Activated CD4-positive, alpha-beta T cell treated with anti-CD3 and anti-CD28 coated beads, Interleukin-2, amount 50 U/mL, for 48 hours (primary cell): ENCODE measurements around the gene ZCCHC24.
A peak's percentile ranks its signal among the peaks of the same experiment; 100 is the strongest.

Source experiments
- DNase-seq, 2 experiments: peaks; one replicate each; pipeline ENCODE4 v3.0.0-alpha.2; 2020

The ZCCHC24 gene

DNA sequence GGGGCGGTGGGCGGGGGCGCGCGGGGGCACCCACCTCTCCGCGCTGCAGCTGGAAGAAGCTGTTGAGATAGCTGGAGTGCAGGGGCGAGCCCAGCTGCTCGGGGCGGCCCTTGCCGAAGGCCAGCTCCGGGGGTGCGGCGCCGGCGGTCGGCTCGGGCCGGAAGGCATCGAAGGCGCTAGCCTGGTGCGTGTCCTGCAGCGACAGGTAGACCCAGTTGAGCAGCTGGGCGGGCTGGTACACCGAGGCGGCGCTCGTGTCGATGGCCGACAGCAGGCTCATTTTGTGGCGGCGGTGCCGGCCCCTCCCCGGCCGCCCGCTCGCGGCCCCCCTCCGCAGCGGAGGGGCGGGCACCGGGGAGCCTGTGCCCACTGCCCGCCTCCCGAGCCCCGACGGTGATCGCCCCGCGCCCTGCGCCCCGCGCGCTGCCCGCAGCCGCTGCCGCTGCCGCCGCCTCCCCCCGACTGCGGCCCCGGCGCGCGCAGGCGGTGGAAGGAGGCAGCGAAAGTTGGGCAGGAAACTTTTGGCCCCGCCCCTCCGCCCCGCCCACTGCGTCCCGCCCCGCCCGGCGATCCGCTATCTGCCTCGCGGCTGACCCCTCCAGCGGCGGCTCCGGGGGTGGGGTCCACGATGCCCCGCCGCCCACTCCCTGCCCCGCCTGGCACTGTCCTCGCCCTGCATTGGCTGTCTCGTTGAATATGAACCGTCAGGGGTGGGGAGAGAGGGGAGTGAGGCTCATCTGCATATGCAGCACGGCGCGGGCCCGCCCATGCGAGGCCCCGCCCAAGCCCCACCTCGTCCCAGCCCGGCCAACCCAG is at the start of gene ZCCHC24:
TSS of gene ZCCHC24 (minus strand) at position 464 of the 816 bp plus-strand sequence. CDS start at position 280, 184 bp downstream.
- DNase-seq: peak; percentile 92 to 93

DNA sequence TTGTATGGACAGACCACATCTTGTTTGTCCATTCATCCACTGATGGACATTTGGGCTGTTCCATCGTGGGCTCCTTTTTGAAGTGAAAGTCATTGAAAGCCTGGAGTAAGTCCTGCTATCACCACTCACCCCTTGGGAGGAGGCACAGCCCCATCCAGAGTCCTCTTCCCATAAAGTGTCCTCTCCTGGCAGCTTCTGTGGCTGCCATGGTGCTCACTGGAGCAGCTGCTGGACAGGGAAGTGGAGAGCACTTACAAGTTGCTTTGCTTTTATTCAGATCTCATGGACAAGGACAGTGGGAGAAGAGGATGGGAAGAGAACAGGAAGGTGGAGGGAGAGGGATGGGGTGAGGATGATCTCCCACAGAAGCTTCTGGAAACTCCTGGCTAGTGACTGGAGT is 48.4 kb upstream of the ZCCHC24 start:
- DNase-seq: no peak

DNA sequence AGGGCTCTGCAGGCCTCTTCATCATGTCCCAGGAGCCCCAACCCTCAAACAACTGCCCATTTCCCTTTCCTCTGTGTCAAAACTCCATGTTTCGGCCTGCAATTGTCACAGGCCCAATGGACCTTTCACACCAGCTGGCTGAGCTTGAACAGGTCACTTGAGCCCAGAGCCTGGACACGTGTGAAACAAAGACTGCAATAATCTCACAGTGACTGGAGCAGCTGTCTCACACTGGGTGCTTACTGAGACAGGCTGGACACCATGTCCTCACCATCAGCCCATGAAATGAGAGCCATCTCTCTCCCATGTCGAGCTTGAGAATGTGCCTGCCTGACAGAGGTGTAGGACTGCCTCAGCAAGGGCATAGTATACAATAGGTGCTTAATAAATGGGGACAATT is 47.4 kb upstream of the ZCCHC24 start:
- no peak for DNase-seq

DNA sequence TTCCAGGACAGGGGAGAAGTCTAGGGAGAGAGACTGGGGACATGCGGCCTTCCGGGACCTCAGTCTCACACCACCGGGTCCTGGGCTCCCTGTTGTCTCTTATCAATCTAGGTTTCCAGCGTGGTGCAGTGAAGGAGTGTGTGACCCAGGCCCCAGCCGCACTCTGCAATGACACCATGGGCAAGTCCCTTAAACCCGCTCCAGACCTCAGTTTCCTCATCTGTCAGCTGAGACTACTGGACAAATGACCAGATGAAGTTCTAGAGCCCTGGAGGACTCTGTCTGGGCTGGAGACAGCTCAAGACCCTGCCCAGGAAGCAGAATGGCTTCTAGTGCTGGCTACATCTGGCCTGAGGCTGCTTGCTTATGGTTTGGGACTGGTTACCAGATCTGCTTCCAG is 46.8 kb upstream of the ZCCHC24 start:
- DNase-seq: no peak

DNA sequence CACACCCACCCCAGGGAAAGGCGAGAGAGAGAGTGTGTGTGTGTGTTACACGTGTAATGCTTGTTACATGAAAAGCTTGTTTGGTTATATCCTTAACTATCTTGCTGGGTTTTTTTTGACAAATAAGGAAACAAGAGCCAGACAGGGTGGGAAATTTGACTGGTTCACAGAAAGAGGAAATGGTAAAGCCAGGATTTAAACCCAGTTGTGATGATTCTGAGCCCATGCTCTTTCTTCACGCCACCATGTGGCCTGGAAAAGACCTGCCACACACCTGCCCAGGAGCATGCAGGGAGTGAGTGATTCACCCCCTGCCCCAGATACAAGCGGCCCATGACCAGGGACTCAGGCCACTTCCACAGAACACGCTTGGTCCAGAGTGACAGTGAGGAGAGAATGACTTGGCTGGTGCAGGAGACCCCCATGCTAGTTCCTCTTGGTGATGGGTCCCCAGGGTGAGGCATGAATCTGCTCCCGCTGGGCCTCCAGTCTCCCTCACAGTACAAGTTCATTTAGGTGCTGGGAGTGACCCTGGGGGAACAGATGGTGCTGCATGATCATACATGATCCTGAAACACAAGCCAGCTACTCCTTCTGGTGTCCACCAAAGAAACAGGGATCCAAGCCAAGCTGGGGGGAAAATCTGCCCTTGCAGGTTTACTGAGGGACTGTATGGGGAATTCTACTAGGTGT is 45.9 kb upstream of the ZCCHC24 start:
- no peak for DNase-seq

DNA sequence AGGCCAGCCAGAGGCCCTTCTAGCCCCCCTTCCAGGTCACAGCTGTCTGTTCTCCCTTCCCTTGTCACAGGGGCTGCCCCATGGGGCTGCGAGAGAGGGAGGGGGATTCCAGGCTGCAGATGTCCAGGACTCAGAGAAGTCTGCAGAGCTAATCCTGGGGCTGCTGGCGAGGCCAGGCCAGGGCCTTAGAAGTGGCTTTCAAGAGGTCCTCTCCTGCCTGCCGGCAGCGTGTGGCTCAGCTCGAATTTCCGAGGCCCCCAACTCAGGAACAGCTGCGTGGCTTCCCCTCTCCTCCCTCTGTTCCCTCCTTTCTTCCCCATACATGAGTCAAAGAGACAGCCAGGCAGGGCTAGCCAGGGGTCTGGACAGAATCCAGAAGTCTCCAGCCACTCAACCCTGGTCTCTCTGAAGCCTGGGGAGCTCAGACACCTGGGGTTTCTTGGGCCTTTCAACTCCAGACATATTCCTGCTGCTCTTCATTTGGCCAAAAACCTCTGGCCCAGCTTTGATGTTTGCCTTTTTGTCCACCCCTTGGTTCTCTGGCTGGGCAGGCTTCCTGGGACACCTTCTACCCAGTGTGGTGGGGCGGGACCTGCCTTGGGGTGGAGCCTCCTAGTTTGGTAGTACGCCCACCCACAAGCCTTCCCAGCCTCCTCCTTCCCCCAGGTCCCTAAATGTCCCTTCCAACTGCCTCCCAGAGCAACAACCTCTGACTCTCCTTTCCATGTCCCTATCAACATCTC is 45.1 kb upstream of the ZCCHC24 start:
- DNase-seq: no peak

DNA sequence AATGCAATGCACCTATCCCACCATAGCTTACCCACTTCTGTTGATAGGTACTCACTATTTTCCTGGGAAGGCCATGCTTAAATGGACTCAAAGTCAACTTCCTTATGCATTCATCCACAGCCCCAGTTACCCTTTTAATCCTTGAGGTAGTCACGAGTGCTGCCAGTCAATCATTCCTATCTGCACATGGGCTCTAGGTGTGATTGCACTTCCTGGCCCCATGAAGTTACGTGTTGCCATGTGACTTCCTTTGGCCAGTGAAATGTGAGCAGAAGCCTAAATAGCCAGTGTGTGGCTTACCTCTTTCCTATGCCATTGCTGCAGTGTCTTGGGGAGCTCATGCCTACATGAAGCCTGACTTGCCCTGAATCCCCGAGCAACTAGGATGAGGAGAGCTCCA is 43.4 kb upstream of the ZCCHC24 start:
- no peak for DNase-seq

DNA sequence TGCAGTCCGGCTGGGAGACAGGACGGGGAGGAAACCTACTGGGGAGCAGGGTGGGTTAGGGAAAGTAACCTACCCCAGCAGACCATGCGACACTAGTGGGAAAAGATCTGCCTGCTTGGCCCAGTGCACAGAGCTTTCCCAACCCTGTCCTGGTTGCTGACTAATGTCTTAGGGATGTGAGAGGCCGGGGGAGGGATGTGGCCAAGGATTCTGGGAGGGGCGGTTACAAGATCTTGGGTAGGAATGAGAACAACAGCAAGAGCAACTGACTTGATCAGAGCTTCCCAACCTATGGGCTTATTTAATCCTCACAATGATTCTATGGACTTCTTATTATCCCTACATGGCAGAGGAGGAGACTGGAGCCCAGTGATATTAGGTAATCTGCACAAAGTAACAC is 42.9 kb upstream of the ZCCHC24 start:
- DNase-seq: no peak

DNA sequence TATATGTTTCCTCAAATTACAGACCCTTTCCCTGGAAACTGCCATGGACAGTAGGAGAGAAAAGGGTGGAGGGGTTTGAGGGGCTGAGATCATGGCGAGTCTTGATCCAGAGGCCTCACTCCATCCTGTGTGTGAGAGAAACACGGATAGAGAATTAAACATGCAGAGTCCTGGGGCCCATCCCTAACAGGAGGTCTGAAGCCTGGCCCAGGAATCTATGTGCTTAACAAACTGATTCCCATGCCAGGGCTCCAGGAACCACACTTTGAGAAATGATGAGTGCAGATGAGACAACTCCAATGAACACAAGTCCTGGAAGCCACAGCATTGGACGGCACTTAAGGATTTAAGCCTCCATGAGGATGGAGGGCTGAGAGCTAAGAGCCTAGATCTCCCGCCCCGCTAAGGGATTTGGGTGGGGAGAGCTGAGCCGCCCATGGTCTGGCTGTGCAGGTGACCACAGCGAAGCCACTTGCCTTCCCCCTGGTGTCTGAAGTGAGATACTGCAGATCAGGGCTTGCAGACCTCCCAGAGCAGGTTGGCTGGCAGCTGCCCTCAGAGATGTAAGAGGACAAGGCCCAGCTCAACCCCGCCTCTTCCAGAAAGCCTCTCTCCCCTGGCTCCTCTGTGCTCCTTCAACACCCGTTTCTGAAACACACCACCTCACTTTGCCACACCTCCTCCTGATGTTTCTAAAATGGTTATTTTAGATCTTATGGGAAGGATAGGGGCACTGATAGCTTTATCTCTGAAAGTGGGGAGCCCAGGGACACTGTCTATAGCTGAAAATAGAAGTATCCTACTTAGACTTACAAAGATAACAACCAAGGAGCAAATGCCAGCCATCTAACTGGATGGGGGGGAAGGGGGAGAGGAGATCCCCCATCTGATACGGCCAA is 42.1 kb upstream of the ZCCHC24 start:
- DNase-seq: peak; percentile 26 to 33

DNA sequence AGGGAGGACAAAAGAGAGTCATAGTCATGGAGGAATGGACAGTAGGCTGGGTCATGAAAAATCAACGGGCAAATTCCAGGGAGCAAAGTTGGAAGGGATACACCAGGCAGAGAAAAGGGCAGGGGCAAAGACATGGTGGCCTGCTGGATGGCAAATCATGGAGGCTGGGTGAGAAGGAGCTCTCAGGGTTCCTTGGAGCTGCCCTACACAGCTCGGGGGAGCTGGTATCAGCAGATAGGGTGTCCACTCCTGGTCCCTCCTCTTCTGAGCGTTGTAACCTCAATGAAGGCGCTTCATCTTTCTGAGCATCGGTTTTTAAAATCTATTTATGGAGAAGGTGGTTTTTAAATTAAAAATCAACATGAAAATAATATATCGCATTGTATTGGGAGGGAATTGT is 39.1 kb upstream of the ZCCHC24 start:
- no peak for DNase-seq

DNA sequence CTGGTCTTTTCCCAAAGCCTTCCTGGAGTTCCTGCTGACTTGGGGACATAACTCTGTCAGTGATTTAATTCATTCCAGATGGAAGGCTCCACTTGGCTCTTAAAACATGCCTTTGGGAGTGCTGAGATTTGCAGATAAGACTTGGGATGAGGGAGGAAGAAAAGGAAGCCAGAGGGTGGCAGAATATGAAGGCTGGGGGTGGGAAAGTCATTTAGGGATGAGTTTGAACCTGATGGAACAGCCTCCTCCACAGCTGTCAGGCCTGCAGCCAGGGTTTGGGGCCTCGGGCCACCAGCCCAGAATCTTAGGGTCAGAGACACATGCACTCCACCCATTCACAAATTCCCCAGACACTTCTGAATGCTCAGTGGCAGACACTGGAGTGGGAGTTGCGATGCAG is 38.5 kb upstream of the ZCCHC24 start:
- no peak for DNase-seq

DNA sequence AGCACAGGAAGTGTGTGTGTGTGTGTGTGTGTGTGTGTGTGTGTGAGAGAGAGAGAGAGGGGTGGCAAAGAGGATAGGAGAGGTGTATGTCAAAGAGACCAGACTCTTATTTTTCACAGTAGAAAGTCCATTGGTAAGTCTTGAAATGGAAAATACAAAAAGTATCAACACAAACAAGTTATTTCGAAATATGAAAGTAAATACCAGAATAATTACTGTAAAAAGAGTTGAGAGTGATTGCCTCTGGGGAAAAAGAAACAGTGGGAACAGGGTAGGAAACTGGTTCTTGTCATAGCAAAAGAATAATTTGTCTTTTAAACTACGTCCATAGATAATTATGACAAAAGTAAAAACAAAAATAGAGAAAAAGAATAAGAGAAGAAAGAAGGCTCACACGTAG is 37.9 kb upstream of the ZCCHC24 start:
- DNase-seq: no peak

DNA sequence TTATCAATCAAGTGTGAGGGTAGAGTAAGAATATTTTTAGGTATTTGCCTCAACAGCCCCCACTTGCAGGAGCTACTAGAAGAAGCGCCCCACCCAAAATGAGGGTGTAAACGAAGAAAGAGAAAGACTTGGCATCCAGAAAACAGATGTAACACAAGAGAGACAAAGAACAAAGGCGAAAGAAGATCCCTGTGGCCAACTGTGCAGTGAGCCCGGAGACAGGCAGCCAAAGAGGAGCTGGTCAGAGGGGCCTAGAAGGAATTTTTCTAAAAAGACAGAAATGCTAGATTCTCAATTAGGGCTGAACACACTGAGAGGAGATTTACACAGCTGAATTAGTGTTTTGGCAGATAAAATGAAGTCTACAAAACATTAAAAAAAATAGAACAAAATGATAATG is 37.3 kb upstream of the ZCCHC24 start:
- DNase-seq: no peak

DNA sequence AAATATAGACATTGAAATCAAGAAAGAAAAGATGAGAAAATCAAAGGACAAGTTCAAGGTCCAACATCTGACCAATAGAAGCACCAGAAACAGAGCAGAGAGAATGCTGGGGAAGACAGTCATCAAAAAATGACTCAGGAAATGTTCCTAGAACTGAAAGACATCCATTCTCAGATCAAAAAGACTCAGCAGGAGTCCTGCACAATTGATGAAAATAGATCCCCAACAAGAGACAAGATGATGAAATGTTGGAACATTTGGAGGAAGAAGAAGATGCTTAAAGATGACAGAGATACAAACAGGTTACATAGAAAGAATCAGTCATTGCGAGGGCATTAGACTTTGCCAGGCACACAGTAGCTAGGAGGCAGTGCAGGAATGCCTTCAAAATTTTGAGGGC is 36.9 kb upstream of the ZCCHC24 start:
- no peak for DNase-seq

DNA sequence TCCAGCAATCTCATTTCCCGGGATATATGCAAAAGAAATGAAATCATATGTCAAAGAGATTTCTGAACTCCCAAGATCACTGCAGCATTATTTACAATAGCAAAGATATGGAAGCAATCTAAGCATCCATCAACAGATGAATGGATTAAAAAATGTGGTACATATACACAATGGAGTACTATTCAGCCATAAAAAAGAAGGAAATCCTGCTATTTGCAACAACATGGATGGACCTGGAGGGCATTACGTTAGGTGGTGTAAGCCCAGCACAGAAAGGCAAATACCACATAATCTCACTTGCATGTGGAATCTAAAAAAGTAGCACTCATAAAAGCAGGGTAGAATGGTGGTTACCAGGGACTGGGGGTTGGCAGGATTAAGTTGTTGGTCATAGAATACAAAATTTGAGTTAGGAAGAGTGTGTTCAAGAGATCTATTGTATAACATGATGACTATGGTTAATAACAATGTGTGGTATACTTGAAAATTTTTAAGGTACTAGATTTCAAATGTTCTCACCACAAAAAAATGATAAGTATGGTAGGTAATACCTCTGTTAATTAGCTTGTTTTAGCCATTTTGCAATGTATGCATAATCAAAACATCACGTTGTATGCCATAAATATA is 34.0 kb upstream of the ZCCHC24 start:
- DNase-seq: no peak

DNA sequence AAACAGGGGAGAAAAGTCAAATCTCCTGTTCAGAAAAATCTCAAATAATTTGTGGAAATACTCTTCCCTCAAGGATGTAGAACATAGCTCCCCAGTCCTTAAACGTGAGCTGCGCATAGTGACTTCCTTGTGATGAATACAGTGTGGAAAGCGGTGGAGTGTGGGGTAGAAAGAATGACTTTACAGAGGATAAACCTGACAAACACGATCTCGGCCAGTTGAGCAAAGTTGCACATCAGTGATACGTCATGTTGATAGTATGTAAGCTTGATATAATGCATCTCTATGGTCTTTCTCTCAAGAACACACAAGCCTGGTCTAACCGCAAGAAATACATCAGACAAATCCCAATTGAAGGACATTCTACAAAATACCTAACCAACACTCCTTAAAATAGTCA is 32.0 kb upstream of the ZCCHC24 start:
- no peak for DNase-seq

DNA sequence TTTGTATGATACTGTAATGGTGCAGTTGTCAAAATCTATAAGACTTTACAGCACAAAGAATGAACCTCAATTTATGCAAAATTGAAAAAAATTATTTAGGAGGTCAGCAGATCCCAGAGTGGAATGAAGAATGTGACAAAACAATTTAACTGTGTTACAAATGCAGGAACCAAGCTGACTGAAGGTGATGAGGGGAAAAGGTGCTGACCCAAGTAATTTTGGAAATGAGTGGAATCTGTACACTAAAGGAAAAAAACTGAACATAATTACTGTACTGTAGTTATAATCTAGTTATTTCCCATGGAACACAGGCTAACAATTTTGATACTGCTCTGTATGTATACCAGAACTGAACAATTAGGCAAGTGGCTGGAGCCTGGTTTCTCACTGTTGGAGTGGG is 31.2 kb upstream of the ZCCHC24 start:
- DNase-seq: no peak

DNA sequence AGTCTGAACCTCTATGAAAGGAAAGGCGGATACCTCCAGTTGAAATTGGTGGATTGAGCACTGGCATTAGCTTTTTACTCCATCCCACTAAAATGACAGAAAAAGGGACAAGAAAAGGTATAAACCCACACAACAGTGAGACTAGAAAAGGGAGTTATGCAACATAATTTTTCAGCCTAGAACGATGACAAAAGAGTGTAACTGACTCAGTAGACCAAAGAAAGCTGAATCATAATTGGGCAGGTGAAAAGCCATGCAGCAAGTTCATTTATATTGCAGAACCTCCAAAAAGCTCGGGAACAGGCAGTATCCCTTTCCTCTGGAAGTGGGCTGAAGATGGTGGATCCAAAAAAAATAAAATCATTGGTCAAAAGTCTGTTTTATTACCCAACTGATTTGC is 30.5 kb upstream of the ZCCHC24 start:
- DNase-seq: no peak

DNA sequence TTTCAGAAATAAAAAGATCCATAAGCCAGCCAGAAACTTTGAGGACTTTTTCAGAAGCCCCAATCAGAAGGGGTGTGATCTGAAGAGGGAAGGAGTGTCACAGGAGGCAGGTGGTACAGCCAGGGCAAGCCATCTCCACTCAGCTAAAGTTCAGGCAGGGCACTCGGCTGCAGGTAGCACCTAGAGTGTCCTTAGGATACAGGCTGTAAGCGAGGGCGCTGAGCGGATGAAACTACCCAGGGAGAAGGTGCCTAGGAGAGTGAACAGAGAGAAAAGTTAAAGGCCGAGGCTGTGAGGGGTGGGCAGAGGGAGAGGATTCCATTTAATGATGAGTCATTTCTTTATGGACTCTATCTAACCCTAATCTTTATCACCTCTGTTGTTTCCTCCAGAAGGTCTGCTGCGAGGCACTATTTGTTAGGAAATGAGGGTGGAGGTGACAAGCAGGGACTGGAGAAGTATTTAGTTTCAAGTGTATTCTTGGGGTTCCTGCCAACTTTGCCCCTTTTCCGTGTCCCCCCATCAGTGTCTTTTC is 29.8 kb upstream of the ZCCHC24 start:
- DNase-seq: no peak

DNA sequence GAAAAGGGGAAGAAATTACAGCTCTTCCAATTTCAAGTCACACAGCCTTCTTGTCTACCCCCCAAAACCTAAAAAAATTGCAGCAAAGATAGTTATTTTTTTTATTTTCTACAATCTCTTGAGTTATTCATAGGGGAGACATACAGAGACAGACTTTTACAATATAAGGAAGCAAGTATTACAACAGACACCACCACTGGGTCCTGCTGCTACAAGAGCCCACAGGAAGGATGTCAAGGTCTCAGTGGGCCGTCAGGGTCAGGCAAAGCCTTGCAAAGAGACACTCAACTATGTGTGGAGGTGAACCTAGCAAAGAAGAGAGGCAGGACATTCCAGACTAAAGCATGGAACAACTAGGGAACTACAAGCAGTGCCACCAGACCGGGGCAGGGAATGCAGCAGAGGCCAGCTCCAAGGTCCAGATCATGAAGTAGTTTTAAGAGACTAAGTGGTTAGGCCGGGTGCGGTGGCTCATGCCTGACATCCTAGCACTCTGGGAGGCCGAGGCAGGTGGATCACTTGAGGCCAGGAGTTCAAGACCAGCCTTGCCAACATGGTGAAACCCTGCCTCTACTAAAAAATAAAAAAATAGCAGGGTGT is 28.2 kb upstream of the ZCCHC24 start:
- no peak for DNase-seq

DNA sequence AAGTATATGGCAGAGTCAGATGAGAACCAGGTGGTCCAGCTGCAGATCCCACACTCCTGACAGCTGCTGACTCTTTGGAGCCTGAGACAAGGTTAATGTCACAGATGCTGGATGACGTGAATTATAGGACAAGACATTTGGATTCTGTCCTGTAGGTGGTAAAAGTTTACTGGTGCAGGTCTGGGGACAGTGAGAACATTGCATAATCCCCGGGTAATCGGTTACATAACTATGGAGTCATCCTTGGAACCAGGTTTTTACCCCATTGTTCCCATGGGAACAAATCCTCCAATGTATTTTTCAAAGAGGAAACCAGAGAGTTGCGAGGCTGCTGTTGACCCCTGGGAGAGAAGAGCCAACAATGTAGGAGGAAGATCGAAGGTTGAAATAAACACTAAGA is 27.5 kb upstream of the ZCCHC24 start:
- no peak for DNase-seq

DNA sequence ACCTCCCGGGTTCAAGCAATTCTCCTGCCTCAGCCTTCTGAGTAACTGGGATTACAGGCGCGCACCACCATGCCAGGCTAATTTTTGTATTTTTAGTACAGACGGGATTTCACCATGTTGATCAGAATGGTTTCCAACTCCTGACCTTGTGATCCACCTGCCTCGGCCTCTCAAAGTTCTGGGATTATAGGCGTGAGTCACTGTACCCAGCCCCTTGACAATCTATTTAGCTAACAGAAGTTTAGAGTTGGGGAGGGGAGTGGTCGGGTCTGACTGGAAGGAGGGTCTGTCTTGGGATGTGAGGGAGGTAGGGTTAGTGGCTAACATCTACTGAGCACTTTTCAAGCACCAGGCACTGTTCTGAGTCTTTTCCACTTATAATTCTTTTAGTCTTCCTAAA is 27.0 kb upstream of the ZCCHC24 start:
- no peak for DNase-seq
